ENCODE data around the gene PPP6R2.
A peak's percentile ranks its signal among the peaks of the same experiment; 100 is the strongest.

The PPP6R2 gene

DNA sequence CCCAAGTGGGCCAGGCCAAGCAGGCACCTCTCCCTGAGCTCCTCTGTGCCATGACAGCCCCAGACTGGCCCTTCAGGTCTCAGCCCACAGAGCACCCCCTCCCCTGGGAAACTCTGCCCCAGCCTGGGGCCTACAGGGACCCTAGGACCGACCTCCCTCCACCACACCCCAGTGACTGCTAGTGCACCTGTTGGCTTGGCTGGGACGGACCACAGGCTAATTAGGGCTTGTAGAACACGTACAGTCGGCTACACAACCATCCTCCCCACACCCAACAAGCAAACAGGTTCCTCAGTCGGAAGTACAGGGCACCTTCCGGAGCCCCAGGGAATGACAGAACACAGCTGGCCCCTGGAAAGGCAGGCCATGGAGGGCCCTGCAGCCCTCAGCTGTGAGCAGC, 127.4 kb downstream of the PPP6R2 start:
- TF ChIP-seq, protein P1, sequence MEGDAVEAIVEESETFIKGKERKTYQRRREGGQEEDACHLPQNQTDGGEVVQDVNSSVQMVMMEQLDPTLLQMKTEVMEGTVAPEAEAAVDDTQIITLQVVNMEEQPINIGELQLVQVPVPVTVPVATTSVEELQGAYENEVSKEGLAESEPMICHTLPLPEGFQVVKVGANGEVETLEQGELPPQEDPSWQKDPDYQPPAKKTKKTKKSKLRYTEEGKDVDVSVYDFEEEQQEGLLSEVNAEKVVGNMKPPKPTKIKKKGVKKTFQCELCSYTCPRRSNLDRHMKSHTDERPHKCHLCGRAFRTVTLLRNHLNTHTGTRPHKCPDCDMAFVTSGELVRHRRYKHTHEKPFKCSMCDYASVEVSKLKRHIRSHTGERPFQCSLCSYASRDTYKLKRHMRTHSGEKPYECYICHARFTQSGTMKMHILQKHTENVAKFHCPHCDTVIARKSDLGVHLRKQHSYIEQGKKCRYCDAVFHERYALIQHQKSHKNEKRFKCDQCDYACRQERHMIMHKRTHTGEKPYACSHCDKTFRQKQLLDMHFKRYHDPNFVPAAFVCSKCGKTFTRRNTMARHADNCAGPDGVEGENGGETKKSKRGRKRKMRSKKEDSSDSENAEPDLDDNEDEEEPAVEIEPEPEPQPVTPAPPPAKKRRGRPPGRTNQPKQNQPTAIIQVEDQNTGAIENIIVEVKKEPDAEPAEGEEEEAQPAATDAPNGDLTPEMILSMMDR (IDR thresholded peaks at IDR 0.05; ENCODE audit: control extremely low read depth, extremely low read depth, low read depth, missing control alignments) = no peak
- ChIA-PET CTCF (interaction anchor here (0.9 to 2.1 kb wide), 6 partner anchors 9 to 55 kb away, joined by 3 to 7 read pairs (median 4); partner anchors contain the start of genes MIOX and SCO2), POLR2A (no interaction called here)
- DNase-seq (ENCODE audit: extremely low spot score) = no peak

DNA sequence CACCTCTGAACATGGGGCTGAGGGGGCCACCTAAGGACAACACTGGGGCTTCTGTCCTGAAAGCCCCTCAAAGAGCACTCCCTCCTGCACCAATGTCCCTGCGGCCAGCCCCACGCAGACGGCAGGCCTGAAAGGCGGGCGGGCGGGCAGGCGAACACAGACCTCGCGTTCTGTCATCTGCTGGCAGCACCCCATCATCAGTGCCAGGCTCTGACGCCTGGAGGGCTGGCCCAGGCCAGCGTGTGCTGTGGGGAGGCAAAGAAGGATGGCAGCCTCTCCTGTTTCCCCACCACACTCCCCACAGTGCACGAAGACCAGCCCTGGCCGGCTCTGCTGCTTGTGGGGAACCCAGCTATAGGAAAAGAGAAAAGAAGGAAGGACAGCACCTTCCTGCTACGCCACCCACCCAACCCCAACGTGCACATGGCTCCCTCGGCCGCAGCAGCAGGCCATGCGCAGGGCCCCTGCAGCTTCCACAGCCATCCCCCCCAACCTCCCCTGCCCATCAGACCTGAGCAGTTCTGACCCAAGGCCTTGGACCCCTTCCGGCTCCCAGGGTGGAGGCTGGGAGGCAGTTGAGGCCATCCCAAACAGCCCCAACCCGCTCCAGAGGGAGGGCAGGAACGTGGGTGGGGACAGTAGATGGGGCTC, 128.2 kb downstream of the PPP6R2 start:
- POLR2A ChIA-PET = no interaction called here
- no peak for DNase-seq (ENCODE audit: extremely low spot score)
- CTCF ChIA-PET = interaction anchor here (0.9 to 2.1 kb wide), 6 partner anchors 9 to 54 kb away, joined by 3 to 6 read pairs (median 4); partner anchors contain the start of genes MIOX and SCO2
- TF ChIP-seq, protein P1 (IDR thresholded peaks at IDR 0.05; ENCODE audit: control extremely low read depth, extremely low read depth, low read depth, missing control alignments) = no peak

DNA sequence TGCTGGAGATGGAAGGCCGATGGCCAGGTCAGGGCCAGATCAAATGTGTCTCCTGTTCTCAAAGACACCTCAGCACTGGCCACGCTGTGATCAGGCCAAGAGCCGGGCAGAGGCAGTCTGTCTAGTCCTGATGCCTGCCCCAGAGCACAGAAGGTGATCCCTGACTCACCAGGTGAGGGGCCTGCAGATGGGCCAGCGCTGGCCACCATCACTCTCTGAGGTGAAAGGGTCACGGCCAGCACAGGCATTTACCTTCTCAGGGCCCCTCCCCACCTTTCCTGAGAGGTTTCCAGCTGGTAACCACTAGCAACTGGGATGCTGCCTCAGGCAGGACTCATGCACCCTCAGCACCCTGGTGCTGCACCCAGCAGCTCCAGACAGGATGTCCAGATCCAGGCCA, 128.8 kb downstream of the PPP6R2 start:
- ChIA-PET POLR2A (no interaction called here), CTCF (interaction anchor here (1.1 to 2.3 kb wide), 5 partner anchors 8 to 54 kb away, joined by 3 to 10 read pairs (median 3); partner anchors contain the start of gene SCO2)
- DNase-seq (ENCODE audit: extremely low spot score) = no peak
- TF ChIP-seq, protein P1 (IDR thresholded peaks at IDR 0.05; ENCODE audit: control extremely low read depth, extremely low read depth, low read depth, missing control alignments) = no peak

DNA sequence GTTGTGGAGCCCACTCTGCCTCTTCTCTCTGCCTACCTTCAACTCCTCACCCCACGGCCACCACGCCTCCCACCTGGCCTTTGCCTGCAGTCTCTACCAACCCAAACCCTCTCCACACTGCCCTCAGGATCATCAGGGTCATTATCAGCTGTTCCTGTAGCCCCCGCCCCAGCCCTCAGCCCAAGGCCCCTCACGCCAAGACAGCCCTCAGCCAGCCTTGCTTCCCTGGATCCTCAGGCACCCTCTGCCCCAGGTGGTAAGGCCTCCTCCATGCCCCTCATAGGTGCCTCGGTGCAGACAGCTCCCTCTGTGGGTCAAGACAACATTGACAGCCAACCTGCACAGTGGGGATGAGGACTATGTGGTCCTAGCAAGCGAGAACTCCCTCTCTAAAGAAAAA, 130.0 kb downstream of the PPP6R2 start:
- POLR2A ChIA-PET = interaction anchor here (1.3 kb wide), 1 partner anchor 34 kb away, joined by 4 read pairs; the partner anchor contains the start of gene LMF2

DNA sequence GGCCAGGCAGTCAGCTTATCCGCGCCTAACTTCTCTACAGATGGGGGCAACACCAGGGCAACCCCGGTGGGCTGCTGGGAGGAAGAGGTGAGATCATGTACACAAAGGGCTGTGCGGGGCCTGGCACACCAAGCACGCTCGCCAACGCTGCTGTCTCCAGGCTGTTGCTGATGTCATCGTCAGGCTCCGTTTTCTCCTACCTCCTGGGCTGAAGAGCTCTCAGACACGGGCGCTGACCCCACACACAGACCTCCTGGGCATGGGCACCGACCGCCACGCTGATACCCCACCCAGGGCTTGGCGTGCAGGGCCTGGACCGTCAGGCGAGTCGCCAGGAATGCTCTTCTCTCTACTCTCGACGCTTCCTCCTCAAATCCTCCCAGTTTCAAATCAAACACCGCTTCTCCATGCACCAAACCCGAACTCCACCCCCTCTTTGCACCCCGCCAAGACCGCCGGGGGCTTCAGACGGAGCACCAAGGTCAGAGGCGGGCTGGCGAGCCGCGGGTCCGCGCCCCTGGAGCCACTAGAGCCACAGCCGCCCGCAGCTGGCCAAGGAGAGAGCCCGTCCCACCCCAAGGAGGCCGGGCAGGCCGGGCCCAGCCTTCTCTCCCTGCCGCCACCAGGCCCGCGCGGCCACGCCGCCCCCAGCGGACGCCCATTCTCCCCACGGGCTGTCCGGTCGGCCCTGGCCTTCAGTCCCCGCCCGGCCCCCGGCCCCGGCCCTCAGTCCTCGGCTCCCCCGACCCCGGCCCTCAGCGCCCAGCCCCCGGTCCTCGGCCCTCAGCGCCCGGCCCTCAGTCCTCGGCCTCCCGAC, 130.9 kb downstream of the PPP6R2 start:
- DNase-seq (ENCODE audit: extremely low spot score) = no peak
- ChIA-PET CTCF (interaction anchor here (0.7 to 2.3 kb wide), 9 partner anchors 12 to 198 kb away, joined by 3 to 10 read pairs (median 4); partner anchors contain the start of genes ARSA, CHKB and SCO2), POLR2A (interaction anchor here (1.3 kb wide), 1 partner anchor 34 kb away, joined by 4 read pairs; the partner anchor contains the start of gene LMF2)

More for the DNA sequence above, 130.0 kb downstream of the PPP6R2 start:
- CTCF ChIA-PET = interaction anchor here (0.7 to 2.3 kb wide), 10 partner anchors 11 to 197 kb away, joined by 3 to 10 read pairs (median 4); partner anchors contain the start of genes ARSA, CHKB and SCO2
- no peak for DNase-seq (ENCODE audit: extremely low spot score)
- TF ChIP-seq, protein P1 (IDR thresholded peaks at IDR 0.05; ENCODE audit: control extremely low read depth, extremely low read depth, low read depth, missing control alignments) = peak; percentile 51

More for the DNA sequence above, 130.9 kb downstream of the PPP6R2 start:
- TF ChIP-seq, protein P1 (IDR thresholded peaks at IDR 0.05; ENCODE audit: control extremely low read depth, extremely low read depth, low read depth, missing control alignments) = no peak

Data from GM10248 (cell line).